Measurements from ENCODE around the gene PSMA1. TPM values are rescaled to one million over a fixed set of nuclear protein-coding genes. Genes with fewer than 3 reads are reported as not detected.
"Not testable (repeated sequence)": the region's sequence is repeated elsewhere in the genome, so short reads cannot be mapped to it uniquely, and the experiment has no call there.

The PSMA1 gene
- 232 TPM for polyA plus RNA-seq (2013, experiment 1 of 2)
- polyA plus RNA-seq (2013, experiment 2 of 2), result 234 TPM

- Histone ChIP-seq H2BK12ac (ENCODE audit: low read length) (no peak within 1 kb of the TSS), H4K8ac (ENCODE audit: low read depth, low read length) (no peak within 1 kb of the TSS), H2AFZ (ENCODE audit: low read length) (peak within 1 kb of the TSS; percentile 92), H3K79me1 (ENCODE audit: low read depth, low read length) (no peaks in the 10 kb centered on the region), H3K27me3 (ENCODE audit: control insufficient read depth in 3 of 3, insufficient read depth in 3 of 3, low read depth in 1 of 3, low read length in 3 of 3) (no peaks in the 10 kb centered on the region), H3K4ac (ENCODE audit: low read length) (no peak within 1 kb of the TSS), H2BK5ac (ENCODE audit: low read length) (peak within 1 kb of the TSS; percentile 56), H3K23ac (ENCODE audit: low read depth, low read length, poor library complexity) (peak within 1 kb of the TSS; percentile 44), H3K14ac (ENCODE audit: low read length) (no peak within 1 kb of the TSS), H2BK15ac (ENCODE audit: low read length) (no peak within 1 kb of the TSS), H3K9me3 (replicated peaks in 1 of 2; ENCODE audit: control insufficient read depth in 2 of 2, insufficient read depth in 1 of 2, low read depth in 1 of 2, low read length in 2 of 2) (no peaks in the 10 kb centered on the region), H3K36me3 (replicated peaks in 1 of 2; ENCODE audit: control insufficient read depth in 2 of 2, insufficient read depth in 2 of 2, low read length in 2 of 2) (peaks cover 3 to 34% of the 10 kb centered on the region in 2 donors), H3K4me2 (ENCODE audit: insufficient read depth, low read length, poor library complexity, severe bottlenecking) (peak within 1 kb of the TSS; percentile 63), H3K4me1 (ENCODE audit: control insufficient read depth in 2 of 2, insufficient read depth in 1 of 2, low read depth in 1 of 2, low read length in 2 of 2) (peaks cover 1% of the 10 kb centered on the region in 2 donors), H2AK5ac (ENCODE audit: low read depth, low read length) (no peak within 1 kb of the TSS), H3K27ac (replicated peaks; ENCODE audit: low read length) (peak within 1 kb of the TSS; percentile 56), H3K18ac (ENCODE audit: low read length) (peak within 1 kb of the TSS; percentile 91), H3K9ac (ENCODE audit: low read depth, low read length, poor library complexity) (peak within 1 kb of the TSS; percentile 94), H3K4me3 (ENCODE audit: low read length in 2 of 2) (peak within 1 kb of the TSS; percentile 86 to 93), H4K91ac (ENCODE audit: low read depth, low read length, poor library complexity) (no peak within 1 kb of the TSS), H2BK120ac (ENCODE audit: low read depth, low read length) (no peak within 1 kb of the TSS)
- no CpG with 5 or more reads among the region's 56 CpGs for WGBS, 2 donors (ENCODE audit: extremely low coverage in 2 of 2, insufficient read length in 2 of 2, insufficient replicate concordance in 1 of 2)
- peak; percentile 90 for DNase-seq (ENCODE audit: low spot score)
These were observed at the start of gene PSMA1 for GRCh38 chr11:14519917-14520746. PSMA1 (minus strand) TSS chr11:14520386; CDS start chr11:14520299, 87 bp downstream.

- H3K79me1 ChIP-seq (ENCODE audit: low read depth, low read length); H3K4me2 ChIP-seq (ENCODE audit: insufficient read depth, low read length, poor library complexity, severe bottlenecking); H2BK120ac ChIP-seq (ENCODE audit: low read depth, low read length); H3K4me1 ChIP-seq (ENCODE audit: control insufficient read depth in 2 of 2, insufficient read depth in 1 of 2, low read depth in 1 of 2, low read length in 2 of 2); H2AFZ ChIP-seq (ENCODE audit: low read length); H3K27ac ChIP-seq (replicated peaks; ENCODE audit: low read length); DNase-seq (ENCODE audit: low spot score); H3K18ac ChIP-seq (ENCODE audit: low read length); H3K4ac ChIP-seq (ENCODE audit: low read length); H3K9ac ChIP-seq (ENCODE audit: low read depth, low read length, poor library complexity); H4K8ac ChIP-seq (ENCODE audit: low read depth, low read length); H2BK15ac ChIP-seq (ENCODE audit: low read length); H3K23ac ChIP-seq (ENCODE audit: low read depth, low read length, poor library complexity); H4K91ac ChIP-seq (ENCODE audit: low read depth, low read length, poor library complexity); H3K14ac ChIP-seq (ENCODE audit: low read length); H3K27me3 ChIP-seq (ENCODE audit: control insufficient read depth in 3 of 3, insufficient read depth in 3 of 3, low read depth in 1 of 3, low read length in 3 of 3); H2BK5ac ChIP-seq (ENCODE audit: low read length); H3K4me3 ChIP-seq (ENCODE audit: low read length in 2 of 2); H2BK12ac ChIP-seq (ENCODE audit: low read length); H3K36me3 ChIP-seq (replicated peaks in 1 of 2; ENCODE audit: control insufficient read depth in 2 of 2, insufficient read depth in 2 of 2, low read length in 2 of 2); H2AK5ac ChIP-seq (ENCODE audit: low read depth, low read length): not testable (repeated sequence)
- H3K9me3 ChIP-seq (replicated peaks in 1 of 2; ENCODE audit: control insufficient read depth in 2 of 2, insufficient read depth in 1 of 2, low read depth in 1 of 2, low read length in 2 of 2), result peaks cover 3 to 10% of the 10 kb centered on the region in 2 donors
- no CpG with 5 or more reads among the region's 6 CpGs for WGBS, 2 donors (ENCODE audit: extremely low coverage in 2 of 2, insufficient read length in 2 of 2, insufficient replicate concordance in 1 of 2)
These were observed 49.3 kb upstream of the PSMA1 start for GRCh38 chr11:14569516-14569915.

GRCh38 chr11:14567064-14567651 is 47.0 kb upstream of the PSMA1 start:
- H3K4me2 ChIP-seq (ENCODE audit: insufficient read depth, low read length, poor library complexity, severe bottlenecking), result no peak overlapping the region
- H3K18ac ChIP-seq (ENCODE audit: low read length), result no peak overlapping the region
- DNase-seq (ENCODE audit: low spot score), result no peak
- no peak overlapping the region for H4K8ac ChIP-seq (ENCODE audit: low read depth, low read length)
- no peak overlapping the region for H2BK15ac ChIP-seq (ENCODE audit: low read length)
- H4K91ac ChIP-seq (ENCODE audit: low read depth, low read length, poor library complexity), result no peak overlapping the region
- no peak overlapping the region for H2BK12ac ChIP-seq (ENCODE audit: low read length)
- no peak overlapping the region for H3K9ac ChIP-seq (ENCODE audit: low read depth, low read length, poor library complexity)
- H3K14ac ChIP-seq (ENCODE audit: low read length), result no peak overlapping the region
- no peaks in the 10 kb centered on the region for H3K79me1 ChIP-seq (ENCODE audit: low read depth, low read length)
- no peak overlapping the region for H2AFZ ChIP-seq (ENCODE audit: low read length)
- no peaks in the 10 kb centered on the region for H3K27me3 ChIP-seq (ENCODE audit: control insufficient read depth in 3 of 3, insufficient read depth in 3 of 3, low read depth in 1 of 3, low read length in 3 of 3)
- H3K9me3 ChIP-seq (replicated peaks in 1 of 2; ENCODE audit: control insufficient read depth in 2 of 2, insufficient read depth in 1 of 2, low read depth in 1 of 2, low read length in 2 of 2), result peaks cover 2 to 10% of the 10 kb centered on the region in 2 donors
- peaks cover 0 to 2% of the 10 kb centered on the region in 2 donors for H3K4me1 ChIP-seq (ENCODE audit: control insufficient read depth in 2 of 2, insufficient read depth in 1 of 2, low read depth in 1 of 2, low read length in 2 of 2)
- H3K27ac ChIP-seq (replicated peaks; ENCODE audit: low read length), result no peak overlapping the region
- no peak overlapping the region for H2BK120ac ChIP-seq (ENCODE audit: low read depth, low read length)
- no peak overlapping the region for H3K4ac ChIP-seq (ENCODE audit: low read length)
- no peak overlapping the region for H2AK5ac ChIP-seq (ENCODE audit: low read depth, low read length)
- H2BK5ac ChIP-seq (ENCODE audit: low read length), result no peak overlapping the region
- no CpG with 5 or more reads among the region's 3 CpGs for WGBS, 2 donors (ENCODE audit: extremely low coverage in 2 of 2, insufficient read length in 2 of 2, insufficient replicate concordance in 1 of 2)
- H3K36me3 ChIP-seq (replicated peaks in 1 of 2; ENCODE audit: control insufficient read depth in 2 of 2, insufficient read depth in 2 of 2, low read length in 2 of 2), result peaks cover 0 to 1% of the 10 kb centered on the region in 2 donors
- no peak overlapping the region for H3K4me3 ChIP-seq (ENCODE audit: low read length in 2 of 2)
- H3K23ac ChIP-seq (ENCODE audit: low read depth, low read length, poor library complexity), result no peak overlapping the region
